Measurements from ENCODE around the gene MAPK14.
"Not testable (repeated sequence)": the region's sequence is repeated elsewhere in the genome, so short reads cannot be mapped to it uniquely, and the experiment has no call there.

The MAPK14 gene

GRCh38 chr6:36125575-36125974 is 98.0 kb downstream of the MAPK14 start:
- DNase-seq = no peak

- DNase-seq = no peak
Observed at GRCh38 chr6:36126121-36126520, 98.5 kb downstream of the MAPK14 start.

- no peak for DNase-seq
Observed at GRCh38 chr6:36126553-36127458, 99.2 kb downstream of the MAPK14 start.

- DNase-seq = no peak
Observed at GRCh38 chr6:36127462-36128016, 99.9 kb downstream of the MAPK14 start.

- no peak for DNase-seq
Observed at GRCh38 chr6:36128073-36128472, 100.5 kb downstream of the MAPK14 start.

GRCh38 chr6:36128793-36129192 is 101.2 kb downstream of the MAPK14 start:
- DNase-seq = no peak

DNA sequence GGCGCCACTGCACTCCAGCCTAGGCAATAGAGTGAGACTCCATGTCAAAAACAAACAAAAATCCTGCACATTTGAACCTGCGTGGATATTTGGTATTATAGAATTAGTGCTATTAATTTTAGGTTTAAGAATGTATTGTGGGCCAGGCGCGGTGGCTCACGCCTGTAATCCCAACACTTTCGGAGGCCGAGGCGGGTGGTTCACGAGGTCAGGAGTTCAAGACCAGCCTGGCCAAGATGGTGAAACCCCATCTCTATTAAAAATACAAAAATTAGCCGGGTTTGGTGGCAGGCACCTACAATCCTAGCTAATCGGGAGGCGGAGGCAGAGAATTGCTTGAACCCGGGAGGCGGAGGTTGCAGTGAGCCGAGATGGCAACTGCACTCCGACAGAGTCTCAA is 101.7 kb downstream of the MAPK14 start:
- DNase-seq = not testable (repeated sequence)

GRCh38 chr6:36129941-36130666 is 102.5 kb downstream of the MAPK14 start, which contains the start of gene MAPK13:
Gene MAPK13 (plus strand): TSS chr6:36130513. CDS start chr6:36130583, 70 bp downstream.
- no peak for DNase-seq

DNA sequence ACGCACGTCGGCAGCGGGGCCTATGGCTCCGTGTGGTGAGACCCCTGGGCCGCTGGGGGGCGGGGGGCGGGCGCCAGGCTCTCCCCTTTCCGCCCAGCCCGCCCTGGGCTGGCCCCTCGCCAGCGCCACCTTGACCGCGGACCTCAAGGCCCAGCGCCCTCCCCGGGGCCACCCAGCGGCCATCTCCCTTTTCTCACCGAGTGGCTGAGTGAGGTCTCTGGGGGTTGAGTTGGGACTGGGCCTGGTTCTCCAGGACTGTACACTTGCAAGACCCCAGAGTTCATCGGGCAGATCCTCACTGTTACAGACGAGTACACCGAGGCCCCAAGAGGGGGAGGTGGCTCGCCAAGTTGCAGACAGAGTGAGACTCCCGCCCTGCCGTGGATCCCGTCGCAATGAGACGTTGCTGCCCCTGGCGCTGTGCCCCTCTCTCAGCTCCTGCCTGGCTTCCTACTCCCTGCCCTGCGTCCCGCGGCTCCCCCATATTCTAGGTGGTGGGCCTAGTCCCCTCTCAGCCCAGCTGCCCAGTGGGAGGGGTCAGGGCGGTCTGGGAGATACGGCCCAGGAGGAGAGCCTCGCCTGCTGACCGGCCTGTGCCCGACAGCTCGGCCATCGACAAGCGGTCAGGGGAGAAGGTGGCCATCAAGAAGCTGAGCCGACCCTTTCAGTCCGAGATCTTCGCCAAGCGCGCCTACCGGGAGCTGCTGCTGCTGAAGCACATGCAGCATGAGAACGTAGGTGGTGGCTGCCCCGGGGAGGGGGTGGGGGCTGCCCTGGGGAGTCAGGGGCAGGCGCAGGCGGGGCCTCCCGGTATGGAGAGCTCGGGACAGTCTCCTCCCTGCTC is 103.3 kb downstream of the MAPK14 start:
- DNase-seq = peak; percentile 49

GRCh38 chr6:36131511-36132245 is 104.1 kb downstream of the MAPK14 start:
- DNase-seq = peak; percentile 83

GRCh38 chr6:36132246-36132895 is 104.8 kb downstream of the MAPK14 start:
- no peak for DNase-seq

DNA sequence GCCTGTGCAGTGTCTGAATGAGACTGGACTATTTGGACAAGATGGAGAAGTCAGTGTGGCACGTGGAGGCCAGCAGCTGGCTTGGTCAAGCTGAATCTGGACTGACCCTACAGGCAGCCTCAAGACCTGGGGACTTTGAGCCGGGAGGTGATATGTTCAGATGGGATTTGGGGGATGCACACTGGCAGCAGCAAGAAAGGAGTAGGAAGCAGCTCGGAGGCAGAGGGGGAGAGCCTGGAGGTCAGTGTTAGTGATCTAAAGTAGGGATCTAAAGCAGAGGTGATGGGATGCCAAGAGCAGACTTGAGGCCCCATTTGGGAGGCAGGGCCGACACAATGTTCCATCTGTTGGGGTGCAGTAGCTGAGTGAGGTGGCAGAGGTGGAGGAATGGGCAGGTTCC is 105.5 kb downstream of the MAPK14 start:
- DNase-seq = no peak

- no peak for DNase-seq
Observed at GRCh38 chr6:36133912-36134311, 106.3 kb downstream of the MAPK14 start.

- DNase-seq = no peak
Observed at GRCh38 chr6:36135053-36135731, 107.6 kb downstream of the MAPK14 start.

GRCh38 chr6:36136034-36136433 is 108.4 kb downstream of the MAPK14 start:
- no peak for DNase-seq

DNA sequence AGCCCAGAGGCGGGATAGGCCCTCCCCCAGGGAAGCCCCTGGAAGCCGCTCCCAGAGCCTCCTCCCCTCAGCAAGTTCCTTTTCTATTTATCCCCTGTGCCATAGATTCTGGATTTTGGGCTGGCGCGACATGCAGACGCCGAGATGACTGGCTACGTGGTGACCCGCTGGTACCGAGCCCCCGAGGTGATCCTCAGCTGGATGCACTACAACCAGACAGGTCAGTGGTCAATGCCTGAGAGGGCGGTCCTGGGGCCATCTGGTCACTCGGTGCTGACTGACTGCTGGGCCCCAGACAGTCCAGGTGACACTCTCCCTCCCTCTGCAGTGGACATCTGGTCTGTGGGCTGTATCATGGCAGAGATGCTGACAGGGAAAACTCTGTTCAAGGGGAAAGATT is 108.9 kb downstream of the MAPK14 start:
- no peak for DNase-seq

DNA sequence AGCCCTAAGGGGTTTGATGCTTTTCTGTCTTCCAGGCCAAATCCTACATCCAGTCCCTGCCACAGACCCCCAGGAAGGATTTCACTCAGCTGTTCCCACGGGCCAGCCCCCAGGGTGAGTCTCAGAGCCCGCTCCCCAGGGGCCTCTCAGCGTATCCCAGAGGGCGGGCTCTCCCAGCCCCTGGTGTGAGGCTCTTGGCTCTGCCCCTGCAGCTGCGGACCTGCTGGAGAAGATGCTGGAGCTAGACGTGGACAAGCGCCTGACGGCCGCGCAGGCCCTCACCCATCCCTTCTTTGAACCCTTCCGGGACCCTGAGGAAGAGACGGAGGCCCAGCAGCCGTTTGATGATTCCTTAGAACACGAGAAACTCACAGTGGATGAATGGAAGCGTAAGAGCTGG is 111.1 kb downstream of the MAPK14 start:
- DNase-seq = no peak

- DNase-seq = no peak
Observed at GRCh38 chr6:36139431-36139830, 111.8 kb downstream of the MAPK14 start.

GRCh38 chr6:36139991-36140710 is 112.5 kb downstream of the MAPK14 start:
- DNase-seq = no peak

DNA sequence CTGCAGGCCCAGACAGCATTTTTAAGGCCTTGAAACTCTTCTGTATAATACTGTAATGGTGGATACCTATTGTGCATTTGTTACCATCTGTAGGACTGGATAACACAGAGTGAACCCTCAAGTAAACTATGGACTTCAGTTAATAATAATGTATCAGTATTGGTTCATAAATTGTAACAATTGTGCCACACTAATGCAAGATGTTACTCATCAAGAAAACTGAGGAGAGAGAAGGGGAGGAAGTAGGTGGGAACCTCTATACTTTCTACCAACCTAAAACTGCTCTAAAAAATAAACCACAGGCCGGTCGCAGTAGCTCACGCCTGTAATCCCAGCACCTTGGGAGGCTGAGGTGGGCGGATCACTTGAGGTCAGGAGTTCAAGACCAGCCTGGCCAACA is 113.5 kb downstream of the MAPK14 start:
- no peak for DNase-seq

Data from activated CD4-positive, alpha-beta T cell treated with anti-CD3 and anti-CD28 coated beads, Interleukin-2, Interleukin-6, amounts not matched to agents 100 ng/mL and 50 ng/mL, durations not matched to agents 16 hours and 8 hours (primary cell).